Central memory CD4-positive, alpha-beta T cell (primary cell): ENCODE data around the gene BNC2.

Experiments
- DNase-seq: peaks from one replicate; pipeline ENCODE4 v3.0.0; 2022

Gene BNC2

DNA sequence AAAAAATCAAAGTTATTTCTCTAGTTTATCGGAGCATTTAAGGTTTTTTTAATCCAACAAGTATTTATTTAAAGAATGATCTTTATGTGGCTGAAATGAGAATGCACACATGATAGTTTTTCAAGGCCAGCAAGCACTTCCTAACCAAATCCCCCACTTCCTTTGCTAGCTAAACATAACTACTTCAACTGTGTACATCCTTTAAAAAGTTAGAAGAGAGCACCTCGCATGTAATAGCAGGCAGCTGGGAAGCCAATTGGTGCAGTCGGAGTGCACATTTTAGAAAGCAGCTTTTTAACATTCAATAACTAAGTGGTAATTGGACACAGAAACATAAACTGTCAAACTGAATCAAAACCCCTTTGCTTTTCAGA, 245.7 kb downstream of the BNC2 start:
- DNase-seq, result no peak

- no peak for DNase-seq
Measured at GRCh38 chr9:16623989-16624743, 246.3 kb downstream of the BNC2 start.

DNA sequence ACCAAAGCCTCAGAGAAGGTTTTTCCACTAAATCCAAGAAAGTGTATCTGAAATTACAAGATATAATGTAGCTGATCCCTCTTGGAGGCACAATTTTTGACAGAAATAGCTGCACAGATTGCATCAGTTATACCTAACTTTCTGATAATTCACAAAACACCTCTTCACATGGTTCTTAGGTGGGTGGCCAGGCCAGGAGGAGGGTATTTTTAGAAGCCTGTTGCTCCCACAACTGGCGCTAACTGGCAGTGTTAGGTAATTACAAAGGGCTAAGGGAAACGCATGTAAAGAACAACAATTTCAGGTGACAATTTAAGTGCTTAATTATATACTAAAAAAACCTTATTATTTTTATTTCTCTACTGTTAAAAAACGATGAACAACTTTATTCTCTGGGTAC, 247.9 kb downstream of the BNC2 start:
- DNase-seq, result no peak

GRCh38 chr9:16619914-16620520, 250.5 kb downstream of the BNC2 start:
- DNase-seq, result no peak

GRCh38 chr9:16619402-16619801, 251.1 kb downstream of the BNC2 start:
- DNase-seq, result no peak

DNA sequence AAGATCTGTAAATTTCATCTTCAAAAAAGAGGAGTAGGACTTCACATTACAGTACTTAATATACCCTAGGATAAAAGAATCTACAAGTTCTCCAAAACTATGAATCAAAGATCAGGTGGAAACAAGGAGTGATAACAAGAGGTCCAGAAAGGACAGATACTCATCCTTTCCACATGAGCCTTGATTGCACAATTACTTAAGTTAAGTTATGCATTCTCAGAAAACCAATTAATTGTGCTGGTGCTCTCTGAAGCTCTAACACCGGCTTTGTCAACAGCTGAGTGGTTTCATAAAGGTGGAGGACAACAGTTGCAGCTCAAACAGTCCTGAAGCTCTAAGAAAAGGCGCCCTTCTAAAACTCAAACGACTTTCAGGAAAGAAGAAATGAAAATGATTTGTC, 251.9 kb downstream of the BNC2 start:
- DNase-seq, result no peak

DNA sequence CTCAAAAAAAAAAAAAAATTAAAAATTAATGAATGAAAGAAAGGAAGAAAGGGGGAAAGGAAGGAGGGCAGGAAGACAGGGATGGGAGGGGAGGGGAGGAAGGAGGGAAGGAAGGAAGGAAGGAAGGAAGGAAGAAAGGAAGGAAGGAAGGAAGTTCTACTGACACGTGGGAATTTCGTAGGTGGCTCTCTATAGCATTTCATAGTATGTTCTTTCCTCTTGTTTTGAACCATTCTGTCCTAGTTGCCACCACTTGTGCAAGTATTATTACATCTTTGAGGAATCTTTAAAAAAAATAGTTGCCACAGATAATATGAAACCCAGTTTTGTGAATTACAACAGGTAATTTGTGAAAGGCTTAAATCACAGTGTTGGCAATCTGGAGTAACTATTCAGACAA, 253.8 kb downstream of the BNC2 start:
- no peak for DNase-seq

GRCh38 chr9:16615451-16615850, 255.0 kb downstream of the BNC2 start:
- no peak for DNase-seq

- DNase-seq, result no peak
Measured at GRCh38 chr9:16613605-16614004, 256.9 kb downstream of the BNC2 start.

DNA sequence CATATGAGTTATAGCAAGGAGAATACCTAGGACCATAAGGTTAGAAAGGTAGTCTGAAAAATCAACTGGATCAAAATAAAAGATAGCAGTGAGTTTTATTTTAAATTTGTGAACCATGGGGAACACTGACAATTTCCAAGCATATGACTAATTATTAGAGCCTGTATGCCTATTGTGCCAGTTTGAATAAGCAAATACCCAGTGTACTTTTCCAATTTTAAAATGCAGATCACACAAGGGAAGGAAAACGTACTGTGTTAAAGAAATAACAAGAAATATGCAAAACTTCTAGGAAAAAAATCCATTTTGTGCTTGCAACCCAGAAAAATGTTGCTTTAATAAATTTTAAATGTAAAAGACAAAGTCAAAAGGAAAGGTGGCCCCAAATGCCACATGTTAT, 257.4 kb downstream of the BNC2 start:
- no peak for DNase-seq

- no peak for DNase-seq
Measured at GRCh38 chr9:16612627-16613026, 257.8 kb downstream of the BNC2 start.

DNA sequence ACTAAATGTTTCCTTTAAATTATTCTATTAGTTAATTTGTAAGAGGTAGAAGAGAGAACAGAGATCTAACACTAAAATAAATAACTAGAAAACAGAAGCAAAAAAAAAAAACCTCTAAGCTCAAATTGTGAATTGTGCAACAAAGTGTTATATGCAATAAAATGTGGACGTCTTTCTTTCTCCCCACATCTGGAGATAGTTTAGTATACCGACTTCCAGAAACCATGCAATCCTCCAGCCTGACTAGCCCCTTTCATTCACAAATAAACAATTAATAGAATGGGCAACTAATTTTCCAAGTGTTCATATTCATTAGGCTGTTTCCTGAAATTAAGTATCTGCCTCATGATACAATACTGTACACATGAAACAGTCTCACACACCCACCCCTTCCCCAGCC, 258.5 kb downstream of the BNC2 start:
- DNase-seq, result no peak

DNA sequence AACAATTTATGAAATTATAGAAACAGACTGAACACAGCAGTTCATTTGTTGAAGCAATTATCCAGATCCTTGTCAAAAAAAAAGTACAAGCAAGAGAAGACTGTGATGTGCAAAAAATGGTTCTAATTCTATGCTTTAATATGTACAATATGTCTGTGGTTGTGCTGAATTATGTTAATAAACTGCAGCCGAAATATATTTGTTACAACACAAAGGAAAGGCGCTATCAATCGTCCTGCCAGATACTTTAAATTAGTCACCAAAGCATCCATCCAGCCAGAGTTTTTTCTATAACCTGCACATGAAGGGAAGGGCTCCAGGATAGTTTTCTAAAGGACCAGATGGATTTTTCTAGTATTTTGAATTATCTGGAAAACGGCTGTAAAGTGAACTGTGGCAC, 259.5 kb downstream of the BNC2 start:
- no peak for DNase-seq

GRCh38 chr9:16610538-16610937, 259.9 kb downstream of the BNC2 start:
- no peak for DNase-seq

GRCh38 chr9:16608906-16609305, 261.6 kb downstream of the BNC2 start:
- DNase-seq, result no peak

GRCh38 chr9:16602494-16602893, 268.0 kb downstream of the BNC2 start:
- DNase-seq, result no peak

DNA sequence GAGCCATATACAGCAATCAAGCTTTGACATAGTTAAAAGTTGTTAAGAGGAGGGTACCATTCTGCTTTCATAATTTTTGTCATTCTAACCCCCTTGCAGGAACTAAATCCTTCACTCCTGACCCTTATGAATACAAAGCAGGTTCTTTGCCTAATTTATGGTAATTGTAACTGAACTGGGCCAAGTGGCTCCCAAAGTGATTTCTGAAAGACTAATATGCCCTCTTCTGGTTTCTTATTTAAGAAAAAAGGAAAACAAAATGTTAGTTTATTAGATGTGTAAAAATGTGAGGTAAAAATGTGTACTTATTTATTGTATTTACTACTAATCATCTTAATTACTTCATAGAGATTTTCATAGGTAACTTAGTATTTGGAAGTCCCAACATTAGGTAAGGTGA, 268.5 kb downstream of the BNC2 start:
- DNase-seq, result no peak

- DNase-seq, result no peak
Measured at GRCh38 chr9:16598316-16598715, 272.2 kb downstream of the BNC2 start.

DNA sequence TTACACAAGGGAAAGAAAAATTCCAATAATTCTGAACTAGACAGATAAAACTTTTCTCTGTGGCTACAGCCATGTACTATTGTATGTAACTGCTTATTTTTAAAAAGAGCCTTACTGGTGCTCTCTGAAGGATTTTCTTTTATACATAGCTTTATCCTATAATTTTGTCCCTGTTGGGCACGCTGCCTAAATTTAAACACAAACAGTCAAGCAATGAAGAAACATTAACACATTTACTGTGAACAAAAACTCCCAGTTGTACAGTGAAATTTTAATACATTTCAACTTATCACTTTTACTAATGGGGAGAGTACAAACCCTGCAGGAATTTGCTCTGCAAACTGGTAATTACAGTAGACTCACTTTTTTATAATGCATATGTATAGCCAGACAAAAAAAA, 273.3 kb downstream of the BNC2 start:
- no peak for DNase-seq

DNA sequence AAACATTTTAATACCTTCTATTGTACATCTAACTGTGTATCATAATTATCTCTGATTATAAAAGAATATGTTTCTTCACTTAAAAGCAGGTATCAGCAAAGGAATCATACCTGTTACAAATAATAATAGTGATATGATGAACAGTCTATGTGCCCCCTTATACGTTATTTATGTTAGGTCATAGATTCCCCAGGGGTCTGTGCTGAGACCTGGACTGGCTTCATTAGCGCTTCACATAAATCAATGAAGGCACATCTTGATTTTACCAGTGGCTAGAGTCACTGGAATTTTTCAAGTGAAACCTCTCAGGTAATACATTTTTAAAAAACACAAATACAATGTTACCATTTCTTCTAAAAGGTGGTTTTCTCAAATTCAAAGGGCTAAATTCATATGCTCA, 275.2 kb downstream of the BNC2 start:
- no peak for DNase-seq

DNA sequence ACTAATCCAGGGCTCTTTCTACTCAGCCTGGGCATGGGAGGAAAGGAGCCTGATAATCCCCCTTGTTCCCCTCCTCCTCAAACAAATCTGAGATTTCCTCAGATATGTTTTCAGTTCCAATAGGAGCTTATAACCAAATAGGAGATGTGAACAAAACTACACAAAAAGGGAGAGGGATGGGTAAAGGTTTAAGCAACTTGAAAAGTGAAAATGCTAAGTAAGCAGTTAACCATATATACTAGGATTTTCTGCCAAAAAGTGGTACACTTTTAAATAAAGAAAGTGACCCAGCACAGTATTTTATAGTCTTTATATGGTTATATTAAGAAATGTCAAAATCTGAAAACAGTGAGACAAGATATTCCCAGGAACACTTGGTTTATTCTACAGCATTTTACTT, 275.7 kb downstream of the BNC2 start:
- DNase-seq, result no peak

GRCh38 chr9:16593746-16594145, 276.7 kb downstream of the BNC2 start:
- DNase-seq, result no peak

GRCh38 chr9:16591092-16591491, 279.4 kb downstream of the BNC2 start:
- DNase-seq, result no peak

GRCh38 chr9:16585591-16585990, 284.9 kb downstream of the BNC2 start:
- DNase-seq, result no peak

- DNase-seq, result no peak
Measured at GRCh38 chr9:16579872-16580432, 290.5 kb downstream of the BNC2 start.
